CD4-positive, alpha-beta T cell treated with Interleukin-12 subunit alpha and Interleukin-12 subunit beta, for 1 hour (primary cell): ENCODE data around the gene LATS2.

Experiments
- DNase-seq: peaks from one replicate; pipeline ENCODE4 v3.0.0-alpha.2; 2020

LATS2 gene

GRCh38 chr13:21061029-21061763, at the start of gene LATS2:
TSS of gene LATS2 (minus strand) at chr13:21061586. CDS start at chr13:21046026, 15,560 bp downstream.
- peak; percentile 60 for DNase-seq

- no peak for DNase-seq
Measured at GRCh38 chr13:21109168-21109567, 47.8 kb upstream of the LATS2 start.

GRCh38 chr13:21106089-21106488, 44.7 kb upstream of the LATS2 start:
- no peak for DNase-seq

- DNase-seq: no peak
Measured at GRCh38 chr13:21104199-21105019, 43.0 kb upstream of the LATS2 start.

- no peak for DNase-seq
Measured at GRCh38 chr13:21101865-21102576, 40.6 kb upstream of the LATS2 start.

GRCh38 chr13:21100994-21101757, 39.8 kb upstream of the LATS2 start:
- DNase-seq: no peak

GRCh38 chr13:21100211-21100610, 38.8 kb upstream of the LATS2 start:
- no peak for DNase-seq

GRCh38 chr13:21095311-21095710, 33.9 kb upstream of the LATS2 start:
- DNase-seq: no peak

- no peak for DNase-seq
Measured at GRCh38 chr13:21089830-21090229, 28.4 kb upstream of the LATS2 start.

- DNase-seq: no peak
Measured at GRCh38 chr13:21088534-21088933, 27.1 kb upstream of the LATS2 start.

- DNase-seq: no peak
Measured at GRCh38 chr13:21086929-21087328, 25.5 kb upstream of the LATS2 start.

- no peak for DNase-seq
Measured at GRCh38 chr13:21081926-21082325, 20.5 kb upstream of the LATS2 start.

GRCh38 chr13:21080593-21080891, 19.2 kb upstream of the LATS2 start:
- no peak for DNase-seq

- DNase-seq: no peak
Measured at GRCh38 chr13:21079761-21080592, 18.6 kb upstream of the LATS2 start.

GRCh38 chr13:21079221-21079620, 17.8 kb upstream of the LATS2 start:
- no peak for DNase-seq

- DNase-seq: no peak
Measured at GRCh38 chr13:21078501-21078900, 17.1 kb upstream of the LATS2 start.

- DNase-seq: no peak
Measured at GRCh38 chr13:21077788-21078353, 16.5 kb upstream of the LATS2 start.

GRCh38 chr13:21077076-21077787, 15.8 kb upstream of the LATS2 start:
- DNase-seq: no peak

- no peak for DNase-seq
Measured at GRCh38 chr13:21076253-21076652, 14.9 kb upstream of the LATS2 start.

- peak; percentile 17 for DNase-seq
Measured at GRCh38 chr13:21075379-21076249, 14.2 kb upstream of the LATS2 start.
